WTC11 (cell line): ENCODE data around the gene SASH3.

Source experiments
- CBFB ChIP-seq: sonication (generic); formaldehyde crosslinking; IDR thresholded peaks from 2 replicates; pipeline ENCODE4 v1.8.1; 2022; ENCODE audit warnings: mild to moderate bottlenecking, low read depth, missing genetic modification reagents
- ELF4 ChIP-seq: sonication (generic); formaldehyde crosslinking; IDR thresholded peaks from 2 replicates; pipeline ENCODE4 v1.8.1; 2022; ENCODE audit warnings: low read depth, mild to moderate bottlenecking, moderate library complexity, missing genetic modification reagents
- ETV6 ChIP-seq: sonication (generic); formaldehyde crosslinking; IDR thresholded peaks from 2 replicates; pipeline ENCODE4 v1.8.1; 2022; ENCODE audit warnings: mild to moderate bottlenecking, missing genetic modification reagents
- NR1H2 ChIP-seq: sonication (generic); formaldehyde crosslinking; IDR thresholded peaks from 2 replicates; pipeline ENCODE4 v1.9.0; 2021; ENCODE audit warnings: mild to moderate bottlenecking, moderate library complexity, missing genetic modification reagents
- RORB ChIP-seq: fragments of 250-450 bp; sonication (Bioruptor Pico); IDR thresholded peaks from 2 replicates; pipeline ENCODE4 v1.9.0; 2021; ENCODE audit warnings: mild to moderate bottlenecking
- TF ChIP-seq, protein P1 (sequence below): fragments of 200-600 bp; IDR thresholded peaks from 2 replicates; pipeline ENCODE4 v1.8.0; 2022; ENCODE audit warnings: antibody characterized with exemption
- TF ChIP-seq, protein P2 (sequence below): sonication (generic); formaldehyde crosslinking; IDR thresholded peaks from 2 replicates; pipeline ENCODE4 v1.8.0; 2022; ENCODE audit warnings: mild to moderate bottlenecking, missing genetic modification reagents
- TF ChIP-seq, protein P3 (sequence below): sonication (generic); formaldehyde crosslinking; IDR thresholded peaks from 2 replicates; pipeline ENCODE4 v1.8.0; 2022; ENCODE audit warnings: mild to moderate bottlenecking, missing genetic modification reagents
- TF ChIP-seq, protein P4 (sequence below): sonication (generic); formaldehyde crosslinking; IDR thresholded peaks from 2 replicates; pipeline ENCODE4 v1.8.1; 2022; ENCODE audit warnings: mild to moderate bottlenecking, moderate library complexity, missing genetic modification reagents
- TF ChIP-seq, protein P5 (sequence below): sonication (generic); formaldehyde crosslinking; IDR thresholded peaks from 2 replicates; pipeline ENCODE4 v1.8.1; 2023; ENCODE audit warnings: mild to moderate bottlenecking, missing genetic modification reagents, borderline replicate concordance

DNA sequence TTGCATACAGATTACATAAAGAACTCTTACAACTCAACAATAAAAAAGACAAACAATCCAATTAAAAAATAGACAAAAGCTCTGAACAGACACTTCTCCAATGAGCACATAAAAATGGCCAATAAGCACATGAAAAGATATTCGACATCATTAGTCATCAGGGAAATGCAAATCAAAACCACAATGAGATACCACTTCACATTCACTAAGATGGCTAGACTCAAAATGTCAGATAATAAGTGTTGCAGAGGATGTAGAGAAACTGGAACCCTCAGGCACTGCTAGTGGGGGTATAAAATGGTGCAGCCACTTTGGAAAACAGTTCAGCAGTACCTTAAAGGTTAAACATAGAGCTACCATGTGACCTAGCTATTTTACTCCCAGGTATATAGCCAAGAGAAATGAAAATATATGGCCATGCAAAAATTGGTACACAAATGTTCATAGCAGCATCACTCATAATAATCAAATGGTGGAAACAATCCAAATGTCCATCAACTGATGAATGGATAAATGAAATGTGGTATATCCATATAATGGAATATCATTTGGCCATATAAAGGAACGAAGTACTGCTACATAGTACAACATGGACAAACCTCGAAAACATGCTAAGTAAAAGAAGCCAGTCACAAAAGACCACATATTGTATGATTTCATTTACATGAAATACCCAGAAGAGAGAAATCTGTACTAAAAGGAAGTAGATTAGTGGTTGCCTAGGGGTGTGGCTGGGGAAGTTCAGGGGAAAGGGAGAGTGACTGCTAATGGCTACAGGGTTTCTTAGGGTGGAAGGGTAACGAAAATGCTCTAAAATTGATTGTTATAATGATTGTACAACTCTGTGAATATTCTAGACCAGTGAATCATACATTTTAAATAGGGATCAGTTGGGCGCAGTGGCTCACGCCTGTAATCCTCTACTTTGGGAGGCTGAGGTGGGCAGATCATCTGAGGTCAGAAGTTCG is 29.4 kb downstream of the SASH3 start:
- TF ChIP-seq, protein P1, sequence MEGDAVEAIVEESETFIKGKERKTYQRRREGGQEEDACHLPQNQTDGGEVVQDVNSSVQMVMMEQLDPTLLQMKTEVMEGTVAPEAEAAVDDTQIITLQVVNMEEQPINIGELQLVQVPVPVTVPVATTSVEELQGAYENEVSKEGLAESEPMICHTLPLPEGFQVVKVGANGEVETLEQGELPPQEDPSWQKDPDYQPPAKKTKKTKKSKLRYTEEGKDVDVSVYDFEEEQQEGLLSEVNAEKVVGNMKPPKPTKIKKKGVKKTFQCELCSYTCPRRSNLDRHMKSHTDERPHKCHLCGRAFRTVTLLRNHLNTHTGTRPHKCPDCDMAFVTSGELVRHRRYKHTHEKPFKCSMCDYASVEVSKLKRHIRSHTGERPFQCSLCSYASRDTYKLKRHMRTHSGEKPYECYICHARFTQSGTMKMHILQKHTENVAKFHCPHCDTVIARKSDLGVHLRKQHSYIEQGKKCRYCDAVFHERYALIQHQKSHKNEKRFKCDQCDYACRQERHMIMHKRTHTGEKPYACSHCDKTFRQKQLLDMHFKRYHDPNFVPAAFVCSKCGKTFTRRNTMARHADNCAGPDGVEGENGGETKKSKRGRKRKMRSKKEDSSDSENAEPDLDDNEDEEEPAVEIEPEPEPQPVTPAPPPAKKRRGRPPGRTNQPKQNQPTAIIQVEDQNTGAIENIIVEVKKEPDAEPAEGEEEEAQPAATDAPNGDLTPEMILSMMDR = no peak
- TF ChIP-seq CBFB (no peak), ETV6 (CRISPR knock-in tag) (no peak), ELF4 (CRISPR knock-in tag) (no peak), RORB (CRISPR knock-in tag) (no peak), NR1H2 (no peak)
- TF ChIP-seq, protein P2, sequence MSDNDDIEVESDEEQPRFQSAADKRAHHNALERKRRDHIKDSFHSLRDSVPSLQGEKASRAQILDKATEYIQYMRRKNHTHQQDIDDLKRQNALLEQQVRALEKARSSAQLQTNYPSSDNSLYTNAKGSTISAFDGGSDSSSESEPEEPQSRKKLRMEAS (CRISPR knock-in tag) = no peak
- TF ChIP-seq, protein P3, sequence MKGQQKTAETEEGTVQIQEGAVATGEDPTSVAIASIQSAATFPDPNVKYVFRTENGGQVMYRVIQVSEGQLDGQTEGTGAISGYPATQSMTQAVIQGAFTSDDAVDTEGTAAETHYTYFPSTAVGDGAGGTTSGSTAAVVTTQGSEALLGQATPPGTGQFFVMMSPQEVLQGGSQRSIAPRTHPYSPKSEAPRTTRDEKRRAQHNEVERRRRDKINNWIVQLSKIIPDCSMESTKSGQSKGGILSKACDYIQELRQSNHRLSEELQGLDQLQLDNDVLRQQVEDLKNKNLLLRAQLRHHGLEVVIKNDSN = no peak
- TF ChIP-seq, protein P4, sequence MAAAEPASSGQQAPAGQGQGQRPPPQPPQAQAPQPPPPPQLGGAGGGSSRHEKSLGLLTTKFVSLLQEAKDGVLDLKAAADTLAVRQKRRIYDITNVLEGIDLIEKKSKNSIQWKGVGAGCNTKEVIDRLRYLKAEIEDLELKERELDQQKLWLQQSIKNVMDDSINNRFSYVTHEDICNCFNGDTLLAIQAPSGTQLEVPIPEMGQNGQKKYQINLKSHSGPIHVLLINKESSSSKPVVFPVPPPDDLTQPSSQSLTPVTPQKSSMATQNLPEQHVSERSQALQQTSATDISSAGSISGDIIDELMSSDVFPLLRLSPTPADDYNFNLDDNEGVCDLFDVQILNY = no peak
- TF ChIP-seq, protein P5, sequence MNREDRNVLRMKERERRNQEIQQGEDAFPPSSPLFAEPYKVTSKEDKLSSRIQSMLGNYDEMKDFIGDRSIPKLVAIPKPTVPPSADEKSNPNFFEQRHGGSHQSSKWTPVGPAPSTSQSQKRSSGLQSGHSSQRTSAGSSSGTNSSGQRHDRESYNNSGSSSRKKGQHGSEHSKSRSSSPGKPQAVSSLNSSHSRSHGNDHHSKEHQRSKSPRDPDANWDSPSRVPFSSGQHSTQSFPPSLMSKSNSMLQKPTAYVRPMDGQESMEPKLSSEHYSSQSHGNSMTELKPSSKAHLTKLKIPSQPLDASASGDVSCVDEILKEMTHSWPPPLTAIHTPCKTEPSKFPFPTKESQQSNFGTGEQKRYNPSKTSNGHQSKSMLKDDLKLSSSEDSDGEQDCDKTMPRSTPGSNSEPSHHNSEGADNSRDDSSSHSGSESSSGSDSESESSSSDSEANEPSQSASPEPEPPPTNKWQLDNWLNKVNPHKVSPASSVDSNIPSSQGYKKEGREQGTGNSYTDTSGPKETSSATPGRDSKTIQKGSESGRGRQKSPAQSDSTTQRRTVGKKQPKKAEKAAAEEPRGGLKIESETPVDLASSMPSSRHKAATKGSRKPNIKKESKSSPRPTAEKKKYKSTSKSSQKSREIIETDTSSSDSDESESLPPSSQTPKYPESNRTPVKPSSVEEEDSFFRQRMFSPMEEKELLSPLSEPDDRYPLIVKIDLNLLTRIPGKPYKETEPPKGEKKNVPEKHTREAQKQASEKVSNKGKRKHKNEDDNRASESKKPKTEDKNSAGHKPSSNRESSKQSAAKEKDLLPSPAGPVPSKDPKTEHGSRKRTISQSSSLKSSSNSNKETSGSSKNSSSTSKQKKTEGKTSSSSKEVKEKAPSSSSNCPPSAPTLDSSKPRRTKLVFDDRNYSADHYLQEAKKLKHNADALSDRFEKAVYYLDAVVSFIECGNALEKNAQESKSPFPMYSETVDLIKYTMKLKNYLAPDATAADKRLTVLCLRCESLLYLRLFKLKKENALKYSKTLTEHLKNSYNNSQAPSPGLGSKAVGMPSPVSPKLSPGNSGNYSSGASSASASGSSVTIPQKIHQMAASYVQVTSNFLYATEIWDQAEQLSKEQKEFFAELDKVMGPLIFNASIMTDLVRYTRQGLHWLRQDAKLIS = no peak
